Endothelial cell of umbilical vein (primary cell): ENCODE data around the gene POLN. TPM values are rescaled to one million over a fixed set of nuclear protein-coding genes. Genes with fewer than 3 reads are reported as not detected.

Experiments
- BruUV-seq: library from RNA; stranded (reverse); fragments of 400-500 nt; replicated peaks from 2 replicates; lab custom pipeline; 2021; lab: Mats Ljungman, UMichigan
- CTCF ChIA-PET: fragments of 300-600, 350-600 bp; sonication (Branson Sonifier 250); formaldehyde crosslinking; loops from one replicate; lab custom pipeline; 2021; ENCODE audit warnings: antibody characterized with exemption, inconsistent platforms; lab: Charles Lee
- POLR2A ChIA-PET: fragments of 300-600, 350-600 bp; sonication (Branson Sonifier 250); formaldehyde crosslinking; loops from one replicate; lab custom pipeline; 2021; ENCODE audit warnings: antibody characterized with exemption, inconsistent platforms; lab: Charles Lee
- DNase-seq: peaks from one replicate; pipeline ENCODE4 v3.0.0-alpha.2; 2011; ENCODE audit warnings: low read depth, low spot score
- FAIRE-seq: peaks from 2 replicates; lab custom pipeline; 2011; peaks lifted over from hg19 to GRCh38; lab: Jason Lieb, UNC
- H2AFZ ChIP-seq: 2 replicates; pipeline ENCODE4 v1.6.0; 2012; ENCODE audit warnings: low read depth, low read length, control low read depth, inconsistent platforms
- H3K27ac ChIP-seq: 2 replicates; pipeline ENCODE4 v1.5.1; 2011; ENCODE audit warnings: low read depth, mild to moderate bottlenecking, control low read depth, low read length, moderate library complexity; ENCODE audit not compliant: insufficient read depth
- H3K27me3 ChIP-seq, 2 experiments: 2 replicates each; pipeline versions ENCODE4 v1.6.0 to v1.6.1; 2011; ENCODE audit warnings: low read length in 2 of 2, mixed read lengths in 1 of 2; ENCODE audit not compliant: control insufficient read depth in 2 of 2, insufficient read depth in 2 of 2
- H3K36me3 ChIP-seq, 2 experiments: 2 replicates in 1 of 2; 3 replicates in 1 of 2; pipeline ENCODE4 v1.5.1; 2011; ENCODE audit warnings: low read length in 2 of 2, mild to moderate bottlenecking in 1 of 2, moderate library complexity in 1 of 2; ENCODE audit not compliant: control insufficient read depth in 2 of 2, insufficient read depth in 2 of 2; ENCODE audit errors: extremely low read depth in 1 of 2
- H3K4me1 ChIP-seq: 3 replicates; pipeline ENCODE4 v1.5.1; 2011; ENCODE audit warnings: mild to moderate bottlenecking, low read length; ENCODE audit not compliant: control insufficient read depth, insufficient read depth; ENCODE audit errors: extremely low read depth
- H3K4me2 ChIP-seq: 2 replicates; pipeline ENCODE4 v1.6.1; 2011; ENCODE audit warnings: low read length, control low read depth, mixed read lengths; ENCODE audit not compliant: insufficient read depth
- H3K4me3 ChIP-seq, 3 experiments: fragments of 200-600 bp in 1 of 3; sonication (generic), shearing (Covaris generic) in 1 of 3; replicated peaks in 1 of 3; 2 replicates each; pipeline ENCODE4 v1.5.1; 2011 to 2016; ENCODE audit warnings: control low read depth in 3 of 3, low read length in 3 of 3, mild to moderate bottlenecking in 2 of 3, inconsistent platforms in 1 of 3, low read depth in 1 of 3, moderate library complexity in 1 of 3; ENCODE audit not compliant: insufficient read depth in 1 of 3
- H3K79me2 ChIP-seq: 2 replicates; pipeline ENCODE4 v1.6.0; 2012; ENCODE audit warnings: low read length, inconsistent platforms; ENCODE audit not compliant: control insufficient read depth, insufficient read depth
- H3K9ac ChIP-seq: replicated peaks from 2 replicates; pipeline ENCODE3; 2011; ENCODE audit warnings: low read length, control low read depth; ENCODE audit not compliant: insufficient read depth; ENCODE audit errors: extremely low read depth
- H3K9me1 ChIP-seq: replicated peaks from 3 replicates; pipeline ENCODE4 v1.6.0; 2011; ENCODE audit warnings: mild to moderate bottlenecking, low read length; ENCODE audit not compliant: control insufficient read depth, insufficient read depth; ENCODE audit errors: extremely low read depth
- H3K9me3 ChIP-seq: replicated peaks from 2 replicates; pipeline ENCODE4 v1.5.1; 2012; ENCODE audit warnings: low read length, inconsistent platforms; ENCODE audit not compliant: control insufficient read depth, insufficient read depth
- H4K20me1 ChIP-seq: replicated peaks from 2 replicates; pipeline ENCODE3; 2011; ENCODE audit warnings: mild to moderate bottlenecking, low read length; ENCODE audit not compliant: control insufficient read depth, insufficient read depth; ENCODE audit errors: extremely low read depth
- CTCF ChIP-seq, 2 donors: IDR thresholded peaks; 1 replicate in 1 of 2; 2 replicates in 1 of 2; pipeline ENCODE4 v1.5.1; 2011; ENCODE audit warnings: low read length in 2 of 2, mild to moderate bottlenecking in 2 of 2, moderate library complexity in 2 of 2, control low read depth in 1 of 2, inconsistent platforms in 1 of 2, low read depth in 1 of 2; ENCODE audit not compliant: insufficient read depth in 1 of 2; ENCODE audit errors: extremely low read depth in 1 of 2
- EZH2 ChIP-seq: IDR thresholded peaks from 2 replicates; pipeline ENCODE4 v1.6.1; 2012; ENCODE audit warnings: borderline replicate concordance, low read depth, mild to moderate bottlenecking, moderate library complexity, low read length, inconsistent platforms; ENCODE audit not compliant: severe bottlenecking
- FOS ChIP-seq: IDR thresholded peaks from 2 replicates; pipeline ENCODE4 v1.6.1; 2011; ENCODE audit warnings: mild to moderate bottlenecking, low read length, moderate library complexity, borderline replicate concordance; ENCODE audit not compliant: insufficient read depth
- GATA2 ChIP-seq: IDR thresholded peaks from 2 replicates; pipeline ENCODE4 v1.7.0; 2011; ENCODE audit warnings: low read depth, mild to moderate bottlenecking, moderate library complexity, mixed read lengths, low read length; ENCODE audit not compliant: insufficient read length, insufficient read depth
- JUN ChIP-seq: IDR thresholded peaks from 2 replicates; pipeline ENCODE4 v1.6.1; 2011; ENCODE audit warnings: borderline replicate concordance, low read depth; ENCODE audit not compliant: insufficient read length, insufficient read depth
- MAX ChIP-seq: IDR thresholded peaks from 2 replicates; pipeline ENCODE4 v1.6.1; 2011; ENCODE audit not compliant: insufficient read depth, insufficient read length
- MYC ChIP-seq: IDR thresholded peaks from one replicate; pipeline ENCODE4 v1.6.1; 2011; ENCODE audit warnings: mild to moderate bottlenecking, low read depth, low read length
- POLR2A ChIP-seq: IDR thresholded peaks from 2 replicates; pipeline ENCODE4 v1.6.1; 2012; ENCODE audit warnings: low read depth, mild to moderate bottlenecking, control low read depth, low read length
- POLR2AphosphoS5 ChIP-seq: IDR thresholded peaks from 2 replicates; pipeline ENCODE4 v1.6.1; 2012; ENCODE audit warnings: low read depth, mild to moderate bottlenecking, control low read depth, low read length, moderate library complexity; ENCODE audit not compliant: insufficient read depth
- dilution Hi-C: fragments of 300-500 bp; cut with MboI; formaldehyde crosslinking; loops from one replicate; pipeline ENCODE4 v1.15.0; 2019; ENCODE audit warnings: low sequenced_read_pairs; ENCODE audit not compliant: extremely low pct_ligation_motif_present
- intact Hi-C: fragments of 100-400 bp; cut with micrococcal nuclease; formaldehyde crosslinking; loops from one replicate; pipeline ENCODE4 v1.10.0; 2022
- polyA plus RNA-seq, 4 experiments: library from polyadenylated mRNA; depleted of rRNA in 3 of 4; stranded (reverse) in 3 of 4; unstranded in 1 of 4; fragments of >200 nt; gene quantifications; 2 replicates each; pipeline versions ENCODE4 v1.2.1 to v1.2.3, GENCODE V29; 2011 to 2012; ENCODE audit warnings: missing spikeins in 1 of 4
- total RNA-seq: library from RNA; stranded (reverse); gene quantifications from 2 replicates; pipeline ENCODE4 v1.2.3, GENCODE V29; 2021

The POLN gene
- total and polyA plus RNA-seq, 2 donors (not counting 3 experiments of a cell fraction or from before 2014, with no cell fraction given), result 1.3 to 4.2 TPM

GRCh38 chr4:2091990-2092668 is 149.8 kb downstream of the POLN start:
- Histone ChIP-seq H3K36me3 (no peaks in the 10 kb centered on the region), H3K9me1 (no peaks in the 10 kb centered on the region), H2AFZ (no peak overlapping the region), H3K79me2 (no peaks in the 10 kb centered on the region), H3K27me3 (peaks cover 7 to 8% of the 10 kb centered on the region in 2 experiments), H3K27ac (no peak overlapping the region), H3K9me3 (no peaks in the 10 kb centered on the region), H3K4me3 (no peak overlapping the region), H3K4me1 (no peaks in the 10 kb centered on the region), H4K20me1 (no peaks in the 10 kb centered on the region), H3K4me2 (no peak overlapping the region), H3K9ac (no peak overlapping the region)
- TF ChIP-seq CTCF (IDR thresholded peaks at IDR 0.05; ENCODE audit: extremely low read depth in 1 of 2, insufficient read depth in 1 of 2, low read depth in 1 of 2, low read length in 2 of 2), result no peak
- TF ChIP-seq EZH2, result no peak
- TF ChIP-seq FOS, result no peak
- TF ChIP-seq POLR2AphosphoS5, result no peak
- no peak for TF ChIP-seq MAX
- no peak for TF ChIP-seq MYC
- TF ChIP-seq GATA2, result no peak
- no peak for TF ChIP-seq POLR2A
- TF ChIP-seq JUN, result no peak
- intact Hi-C loops (no loop called here), dilution Hi-C loops (no loop called here)
- FAIRE-seq (no peak), DNase-seq (no peak)
- ChIA-PET POLR2A (no interaction called here), CTCF (interaction anchor here (1.0 kb wide), 1 partner anchor 8 kb away, joined by 4 read pairs; no protein-coding TSS in a partner anchor)
- BruUV-seq, result no TSS peak
